GM03348 (cell line): ENCODE data around the gene GBP5.
"Not testable (repeated sequence)": the region's sequence is repeated elsewhere in the genome, so short reads cannot be mapped to it uniquely, and the experiment has no call there.

Experiments used
- DNase-seq: peaks from one replicate; pipeline ENCODE4 v3.0.0; 2012; ENCODE audit warnings: low spot score

GBP5 gene

GRCh38 chr1:89272269-89273041 lies at the start of gene GBP5:
TSS of gene GBP5 (minus strand) at chr1:89272860. CDS start at chr1:89269555, 3,305 bp downstream.
- DNase-seq, result not testable (repeated sequence)

GRCh38 chr1:89322402-89322801 lies 49.7 kb upstream of the GBP5 start:
- DNase-seq, result no peak

DNA sequence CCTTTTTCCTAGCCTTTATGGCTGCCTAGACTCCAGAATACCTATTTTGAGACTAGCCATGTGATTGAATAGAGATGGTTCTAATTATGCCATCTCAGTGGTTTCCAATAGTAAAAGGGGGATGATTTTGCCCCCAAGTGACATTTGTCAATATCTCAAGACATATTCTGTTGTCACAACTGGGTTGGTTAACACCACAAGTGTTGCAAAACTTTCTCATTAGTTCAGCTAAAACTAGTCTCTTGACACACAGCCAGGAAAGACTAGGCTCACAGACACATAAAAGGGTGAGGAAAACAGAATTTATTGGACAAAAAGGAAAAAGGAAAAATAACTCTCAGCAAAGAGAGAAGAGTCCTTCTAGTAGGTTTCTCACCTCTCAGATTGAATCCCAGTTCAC lies 39.9 kb upstream of the GBP5 start:
- DNase-seq, result no peak

GRCh38 chr1:89311757-89312156 lies 39.1 kb upstream of the GBP5 start:
- no peak for DNase-seq

GRCh38 chr1:89310976-89311375 lies 38.3 kb upstream of the GBP5 start:
- DNase-seq, result no peak

- peak; percentile 43 for DNase-seq
Measured at GRCh38 chr1:89310505-89310904, 37.8 kb upstream of the GBP5 start.

GRCh38 chr1:89309828-89310227 lies 37.2 kb upstream of the GBP5 start:
- no peak for DNase-seq

DNA sequence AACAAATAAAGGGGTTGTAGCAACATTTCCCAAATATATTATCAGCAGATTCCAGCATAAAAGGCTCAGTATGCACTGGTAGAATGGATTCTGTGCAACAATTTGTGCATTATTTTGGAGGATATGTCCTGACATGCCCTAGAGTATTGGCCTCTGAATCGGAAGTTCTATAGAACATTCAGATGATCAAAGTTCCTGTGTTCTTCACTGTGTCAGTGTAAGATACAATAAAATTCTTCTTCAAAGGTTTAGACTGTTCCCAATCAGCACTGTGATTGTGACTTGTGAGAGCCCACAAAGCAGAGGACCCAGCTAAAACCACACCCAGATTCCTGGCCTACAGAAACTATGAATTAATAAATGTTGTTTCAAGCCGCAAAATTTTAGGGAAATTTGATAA lies 33.6 kb upstream of the GBP5 start:
- DNase-seq, result no peak

DNA sequence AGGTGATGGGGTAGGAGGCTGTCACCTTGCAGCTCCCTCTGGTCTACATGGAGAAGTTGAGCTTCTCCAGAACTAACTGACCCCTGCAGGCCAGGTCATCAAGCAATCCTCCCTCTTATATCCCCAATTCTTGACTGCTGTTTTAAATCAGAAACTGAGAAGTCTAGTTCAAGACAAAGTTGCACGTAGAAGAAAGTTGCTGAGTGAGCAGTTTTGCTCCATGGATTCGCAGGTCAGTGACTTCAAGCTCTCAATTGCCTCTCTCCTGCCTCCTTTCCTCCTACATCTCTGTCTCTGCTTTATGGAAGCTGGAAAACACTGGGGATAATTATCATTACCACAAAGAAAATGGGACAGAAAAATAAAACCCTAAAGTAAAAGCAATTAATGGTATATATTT lies 32.8 kb upstream of the GBP5 start:
- no peak for DNase-seq

DNA sequence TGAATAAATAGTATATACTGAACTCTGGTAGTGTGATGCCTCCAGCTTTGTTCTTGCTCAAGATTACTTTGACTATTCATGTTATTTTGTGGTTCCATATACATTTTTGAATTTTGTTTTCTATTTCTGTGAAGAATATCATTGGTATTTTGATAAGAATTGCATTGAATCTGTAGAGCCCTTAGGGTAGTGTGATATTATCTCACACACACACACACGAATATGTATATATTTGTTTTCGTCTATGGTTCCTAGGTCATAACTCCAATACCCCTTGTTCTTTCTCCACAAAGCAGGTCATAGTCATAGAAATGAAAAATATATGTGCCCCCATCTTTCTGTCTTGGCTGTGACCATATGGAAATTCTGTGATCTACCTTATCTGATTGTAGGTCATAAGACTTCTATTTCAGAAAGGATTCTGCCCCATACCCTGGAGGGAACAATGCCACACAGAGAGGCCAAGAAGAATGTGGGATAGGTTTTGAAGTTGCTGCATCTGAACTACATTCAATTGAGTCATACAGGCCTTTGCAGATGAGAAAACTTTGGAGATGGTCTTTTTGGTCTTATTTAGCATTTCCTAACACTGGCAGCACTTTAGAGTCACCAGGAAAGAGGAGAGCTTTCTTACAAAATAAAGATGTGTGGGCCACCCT lies 32.0 kb upstream of the GBP5 start:
- no peak for DNase-seq

- DNase-seq, result no peak
Measured at GRCh38 chr1:89302697-89303332, 30.2 kb upstream of the GBP5 start.

DNA sequence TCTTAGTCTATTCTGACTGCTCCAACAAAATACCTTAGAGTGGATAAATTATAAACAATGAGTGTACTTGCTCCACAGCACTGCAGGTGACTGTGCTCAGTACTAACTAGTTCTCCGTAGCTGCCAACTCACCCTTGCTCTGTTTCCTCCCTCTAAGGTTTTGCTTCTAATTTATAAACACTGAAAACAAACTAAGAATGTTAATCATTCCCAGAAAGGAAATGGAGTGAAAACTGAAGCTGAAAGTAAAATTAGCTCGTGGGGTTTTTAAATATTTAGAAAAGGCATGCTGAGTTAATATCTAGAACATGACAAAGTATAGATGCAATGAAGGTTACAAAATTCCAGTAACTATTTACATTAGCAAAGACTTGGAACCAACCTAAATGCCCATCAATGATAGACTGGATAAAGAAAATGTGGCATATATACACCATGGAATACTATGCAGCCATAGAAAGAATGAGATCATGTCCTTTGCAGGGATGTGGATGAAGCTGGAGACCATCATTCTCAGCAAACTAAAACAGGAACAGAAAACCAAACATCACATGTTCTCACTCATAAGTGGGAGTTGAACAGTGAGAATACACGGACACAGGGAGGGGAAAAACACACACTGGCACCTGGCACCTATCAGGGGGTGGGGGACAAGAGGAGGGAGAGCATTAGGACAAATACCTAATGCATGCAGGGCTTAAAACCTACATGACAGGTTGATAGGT lies 27.2 kb upstream of the GBP5 start:
- not testable (repeated sequence) for DNase-seq

- DNase-seq, result no peak
Measured at GRCh38 chr1:89298461-89298860, 25.8 kb upstream of the GBP5 start.

DNA sequence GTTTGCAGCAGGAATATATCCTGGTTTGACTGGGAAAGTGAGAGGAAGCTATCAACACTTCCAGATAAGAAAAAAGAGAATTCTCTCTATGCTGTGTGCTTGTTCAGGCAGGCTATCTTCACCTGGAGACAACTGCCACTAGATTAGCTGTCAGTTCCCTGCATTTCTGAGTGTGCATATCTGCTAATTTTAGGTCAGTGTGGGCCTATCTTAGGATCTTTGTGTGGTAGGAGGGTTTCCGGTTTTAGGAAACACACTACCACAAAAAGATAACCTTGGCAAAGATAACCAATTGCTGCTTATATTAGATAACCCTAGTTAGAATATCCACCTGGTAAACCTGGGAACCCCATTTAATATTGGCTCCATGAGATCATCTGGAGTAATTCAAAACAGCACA lies 22.5 kb upstream of the GBP5 start:
- no peak for DNase-seq

- no peak for DNase-seq
Measured at GRCh38 chr1:89291276-89291675, 18.6 kb upstream of the GBP5 start.

DNA sequence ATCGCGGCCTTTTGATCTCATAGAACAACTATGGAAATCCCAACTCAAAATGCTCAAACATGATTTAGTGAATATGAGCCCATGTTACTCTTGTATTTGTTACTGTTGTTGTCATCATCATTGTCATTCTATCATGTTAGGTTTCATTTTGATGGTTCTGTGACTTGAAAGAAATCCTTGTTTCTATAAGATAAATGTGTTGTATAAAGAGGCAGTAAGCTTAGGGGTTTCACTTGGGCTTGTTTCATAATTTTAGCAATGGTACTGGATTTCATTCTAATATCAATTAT lies 15.3 kb upstream of the GBP5 start:
- no peak for DNase-seq

DNA sequence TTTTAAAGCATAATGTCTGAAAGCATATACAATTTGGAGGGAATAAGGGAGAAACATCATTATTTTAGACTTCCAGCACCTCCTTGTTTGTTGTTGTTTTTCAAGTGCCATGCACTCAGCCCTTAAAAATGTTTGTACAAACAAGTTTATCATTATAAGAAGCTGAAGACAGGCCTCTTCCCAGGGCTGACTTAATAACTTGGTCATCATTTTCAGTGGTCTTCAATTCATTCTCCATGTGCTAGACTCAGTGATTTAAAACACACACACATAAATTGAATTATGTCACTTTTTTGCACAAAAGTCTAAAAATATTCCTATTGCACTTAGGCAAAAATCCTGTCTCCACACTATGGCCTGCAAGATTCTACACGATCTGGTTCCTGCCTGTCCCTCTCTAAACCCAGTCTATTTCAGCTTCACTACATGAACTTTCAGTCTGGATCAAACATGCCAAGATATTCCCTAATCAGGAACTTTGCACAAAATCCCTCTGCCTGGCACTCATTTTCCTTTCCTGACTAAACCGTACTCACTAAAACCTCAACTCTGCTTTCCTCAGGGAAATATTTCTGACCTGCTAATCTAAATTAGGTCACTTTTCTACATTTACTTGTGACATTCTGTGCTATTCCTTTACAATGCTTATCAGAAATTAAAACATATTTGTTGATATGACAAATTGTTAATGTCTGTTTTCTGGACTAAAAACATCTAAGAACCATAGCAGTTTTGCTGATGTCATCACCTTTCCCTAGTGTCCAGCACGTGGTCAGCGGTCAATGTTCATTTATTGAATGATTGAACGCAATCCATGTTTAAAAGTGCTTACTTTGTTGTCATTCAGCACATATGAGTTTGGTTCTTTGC lies 14.8 kb upstream of the GBP5 start:
- no peak for DNase-seq

DNA sequence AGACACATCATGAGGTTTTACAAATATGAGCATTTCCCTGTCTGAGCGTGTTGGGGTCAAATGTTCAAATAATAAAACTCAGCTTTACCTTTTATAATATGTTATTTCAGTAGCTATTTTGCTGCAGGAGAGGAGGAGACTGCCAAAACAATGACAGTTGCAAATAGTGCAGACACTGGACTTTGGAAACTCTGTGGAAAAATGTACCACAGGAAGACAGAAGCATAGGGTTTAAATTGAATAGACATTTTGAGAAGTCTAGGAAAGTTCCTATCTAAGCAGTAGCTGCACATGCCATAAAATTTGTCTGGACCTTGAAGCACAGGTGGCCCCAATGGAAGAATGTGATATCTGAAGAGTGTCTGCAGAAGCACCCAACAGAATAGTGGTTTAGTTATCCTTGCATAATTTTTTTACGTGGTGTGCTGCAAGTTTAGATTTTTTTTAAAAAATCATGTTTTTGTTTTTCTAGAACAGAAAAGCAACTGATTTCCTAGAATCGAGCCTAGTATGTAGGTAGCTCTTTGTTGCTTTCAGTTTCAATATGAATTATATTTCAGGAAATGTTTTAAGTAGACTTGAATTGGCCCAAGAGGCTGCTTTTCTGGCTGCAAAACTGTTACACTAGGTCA lies 14.0 kb upstream of the GBP5 start:
- no peak for DNase-seq

DNA sequence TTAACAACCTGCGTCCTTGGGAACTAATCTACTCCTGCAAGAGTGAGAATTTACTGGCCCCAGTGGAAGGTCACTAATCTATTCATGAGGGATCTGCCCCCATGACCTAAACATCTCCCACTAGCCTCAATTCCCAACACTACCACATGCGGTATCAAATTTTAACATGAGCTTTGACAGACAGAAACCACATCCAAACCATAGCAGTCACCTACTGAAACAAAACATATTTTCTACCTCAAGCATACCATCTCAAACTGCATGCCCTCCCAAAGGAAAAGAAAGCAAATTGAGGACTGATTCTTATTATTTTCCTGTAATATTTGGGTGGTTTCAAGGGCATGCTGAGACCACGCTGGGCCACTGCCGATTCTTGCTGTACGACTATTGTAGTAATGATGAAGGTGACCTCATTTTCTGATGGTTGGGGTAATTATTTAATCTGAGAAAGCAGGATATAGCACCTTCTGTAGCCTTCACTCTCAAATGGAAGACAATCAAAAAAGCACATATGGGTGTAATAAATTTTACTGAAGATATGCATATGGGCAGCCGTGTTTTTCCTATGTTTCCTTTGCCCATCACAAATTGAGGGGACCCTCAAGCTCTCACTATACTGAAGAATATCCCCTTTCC lies 13.2 kb upstream of the GBP5 start:
- no peak for DNase-seq

DNA sequence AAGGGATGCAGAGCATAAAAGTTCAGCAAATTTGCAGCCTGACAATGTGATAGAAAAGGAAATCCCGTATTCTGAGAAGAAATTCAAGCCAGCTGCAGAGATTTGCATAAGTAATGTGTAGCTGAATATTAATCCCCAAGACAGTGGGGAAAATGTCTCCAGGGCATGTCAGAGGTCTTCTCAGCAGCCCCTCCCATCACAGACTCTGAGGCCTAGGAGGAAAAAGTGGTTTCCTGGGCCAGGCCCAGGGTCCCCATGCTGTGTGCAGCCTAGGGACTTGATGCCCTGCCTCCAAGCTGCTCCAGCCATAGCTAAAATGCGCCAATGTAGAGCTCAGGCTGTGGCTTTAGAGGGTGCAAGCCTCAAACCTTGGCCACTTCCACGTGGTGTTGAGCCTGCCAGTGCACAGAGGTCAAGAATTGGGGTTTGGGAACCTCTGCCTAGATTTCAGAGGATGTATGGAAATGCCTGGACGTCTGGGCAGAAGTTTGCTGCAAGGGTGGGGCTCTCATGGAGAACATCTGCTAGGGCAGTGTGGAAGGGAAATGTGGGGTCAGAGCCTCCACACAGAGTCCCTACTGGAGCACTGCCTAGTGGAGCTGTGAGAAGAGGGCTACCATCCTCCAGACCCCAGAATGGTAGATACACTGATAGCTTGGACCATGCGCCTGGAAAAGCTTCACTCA lies 11.6 kb upstream of the GBP5 start:
- not testable (repeated sequence) for DNase-seq
